GM06990 (cell line): ENCODE data around the gene HLA-E.
A peak's percentile ranks its signal among the peaks of the same experiment; 100 is the strongest.

Experiments used
- DNase-seq: peaks from one replicate; pipeline ENCODE4 v3.0.0-alpha.2; 2011; ENCODE audit not compliant: insufficient read length; ENCODE audit errors: extremely low read depth
- H3K27me3 ChIP-seq: replicated peaks from 2 replicates; pipeline ENCODE4 v1.6.0; 2011; ENCODE audit warnings: low read length; ENCODE audit not compliant: control insufficient read depth, insufficient read depth
- H3K36me3 ChIP-seq: 2 replicates; pipeline ENCODE4 v1.5.1; 2011; ENCODE audit warnings: low read length; ENCODE audit not compliant: control insufficient read depth, insufficient read depth
- H3K4me3 ChIP-seq: replicated peaks from 2 replicates; pipeline ENCODE4 v1.5.1; 2011; ENCODE audit warnings: low read depth, mild to moderate bottlenecking, control low read depth, low read length
- CTCF ChIP-seq: IDR thresholded peaks from 2 replicates; pipeline ENCODE4 v1.5.1; 2011; ENCODE audit warnings: low read length, control low read depth, mild to moderate bottlenecking, inconsistent platforms; ENCODE audit not compliant: insufficient read depth, poor library complexity, severe bottlenecking

HLA-E gene

GRCh38 chr6:30447237-30447636 lies 42.1 kb upstream of the HLA-E start:
- Histone ChIP-seq H3K4me3 (no peak overlapping the region), H3K36me3 (no peaks in the 10 kb centered on the region), H3K27me3 (peaks cover 5% of the 10 kb centered on the region)
- no peak for DNase-seq
- TF ChIP-seq CTCF: peak; percentile 1

- Histone ChIP-seq H3K27me3 (peaks cover 5% of the 10 kb centered on the region), H3K4me3 (no peak overlapping the region), H3K36me3 (no peaks in the 10 kb centered on the region)
- TF ChIP-seq CTCF: no peak
- DNase-seq: no peak
Observed at GRCh38 chr6:30450548-30450908, 38.8 kb upstream of the HLA-E start.

- H3K36me3 ChIP-seq: no peaks in the 10 kb centered on the region
- H3K27me3 ChIP-seq: peaks cover 5% of the 10 kb centered on the region
- TF ChIP-seq CTCF: no peak
- DNase-seq: no peak
- no peak overlapping the region for H3K4me3 ChIP-seq
Observed at GRCh38 chr6:30450909-30451841, 38.1 kb upstream of the HLA-E start.

- no peak overlapping the region for H3K4me3 ChIP-seq
- no peak for DNase-seq
- peaks cover 5% of the 10 kb centered on the region for H3K27me3 ChIP-seq
- TF ChIP-seq CTCF: no peak
- H3K36me3 ChIP-seq: no peaks in the 10 kb centered on the region; the same call in 1 of the 2 replicates
Observed at GRCh38 chr6:30452736-30453507, 36.4 kb upstream of the HLA-E start.

GRCh38 chr6:30453508-30454116 lies 35.7 kb upstream of the HLA-E start:
- Histone ChIP-seq H3K27me3 (peaks cover 5% of the 10 kb centered on the region), H3K36me3 (no peaks in the 10 kb centered on the region; the same call in 1 of the 2 replicates), H3K4me3 (no peak overlapping the region)
- TF ChIP-seq CTCF: peak; percentile 88
- peak; percentile 73 for DNase-seq
